Measurements from ENCODE around the gene KCNMA1. TPM values are rescaled to one million over a fixed set of nuclear protein-coding genes. Genes with fewer than 3 reads are reported as not detected.

The KCNMA1 gene
- total and polyA plus RNA-seq, 2 donors (not counting 1 experiment from before 2014, with no cell fraction given): 0.82 to 3.1 TPM

DNA sequence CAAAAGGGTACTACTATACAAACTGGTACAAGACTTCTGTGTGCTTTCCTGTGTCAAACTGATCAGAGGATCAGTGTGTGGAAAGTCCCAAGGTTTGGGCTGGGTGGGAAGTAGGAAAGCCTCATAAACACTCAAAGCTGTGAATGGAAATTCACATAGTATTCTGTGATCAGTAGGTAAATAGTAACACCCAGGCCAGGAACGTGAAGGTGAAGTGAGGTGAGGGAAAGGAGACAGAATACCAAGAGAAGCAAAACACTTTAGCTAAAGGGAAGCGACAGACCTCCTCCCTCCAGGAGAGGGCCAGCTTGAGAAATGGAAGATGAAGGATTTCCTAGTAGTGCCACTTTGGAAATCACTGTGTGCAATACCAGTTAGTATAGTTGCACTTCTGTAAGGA lies 451.9 kb downstream of the KCNMA1 start:
- Histone ChIP-seq H3K27me3 (replicated peaks in 1 of 4; ENCODE audit: control extremely low read depth in 1 of 4, control insufficient read depth in 3 of 4, insufficient read depth in 4 of 4, low read length in 3 of 4) (peaks cover 0 to 3% (median 0%) of the 10 kb centered on the region in 4 experiments), H4K20me1 (ENCODE audit: control insufficient read depth, insufficient read depth, low read length, poor library complexity, severe bottlenecking) (no peaks in the 10 kb centered on the region), H3K27ac (ENCODE audit: low read length in 2 of 2) (no peak overlapping the region), H3K79me2 (ENCODE audit: control insufficient read depth, insufficient read depth, low read length) (no peaks in the 10 kb centered on the region), H3K9ac (ENCODE audit: low read length) (no peak overlapping the region), H2AFZ (ENCODE audit: insufficient read depth, low read depth, low read length, poor library complexity, severe bottlenecking) (no peak overlapping the region), H3K4me1 (ENCODE audit: control insufficient read depth in 2 of 2, insufficient read depth in 2 of 2, low read length in 2 of 2) (no peaks in the 10 kb centered on the region), H3K4me2 (replicated peaks; ENCODE audit: low read depth, low read length, poor library complexity, severe bottlenecking) (no peak overlapping the region), H3K36me3 (replicated peaks in 1 of 2; ENCODE audit: control extremely low read depth in 1 of 2, control insufficient read depth in 1 of 2, extremely low read depth in 1 of 2, insufficient read depth in 2 of 2, low read length in 1 of 2) (no peaks in the 10 kb centered on the region), H3K4me3 (ENCODE audit: control extremely low read depth in 1 of 5, extremely low read depth in 1 of 5, insufficient read depth in 1 of 5, low read depth in 2 of 5, low read length in 4 of 5) (no peak overlapping the region), H3K9me3 (ENCODE audit: control extremely low read depth in 1 of 3, control insufficient read depth in 2 of 3, insufficient read depth in 1 of 3, low read length in 2 of 3) (no peaks in the 10 kb centered on the region)
- Mint-ChIP-seq H3K27ac (no peak overlapping the region), H3K4me1 (no peaks in the 10 kb centered on the region), H3K27me3 (peaks cover 3% of the 10 kb centered on the region), H3K4me3 (no peak overlapping the region), H3K9me3 (ENCODE audit: insufficient read depth) (no peaks in the 10 kb centered on the region)
- no peak for ATAC-seq (ENCODE audit: low read depth)
- intact Hi-C loops (cut with micrococcal nuclease): no loop called here
- 40% methylated on average over 1 of the region's 2 CpGs for WGBS (ENCODE audit: insufficient coverage)
- CTCF ChIA-PET: no interaction called here
- POLR2A ChIA-PET: no interaction called here
- DNase-seq: no peak
- no peak for TF ChIP-seq EZH2 (IDR thresholded peaks at IDR 0.05; ENCODE audit: borderline replicate concordance, insufficient read depth, low read depth, low read length, poor library complexity, severe bottlenecking)

DNA sequence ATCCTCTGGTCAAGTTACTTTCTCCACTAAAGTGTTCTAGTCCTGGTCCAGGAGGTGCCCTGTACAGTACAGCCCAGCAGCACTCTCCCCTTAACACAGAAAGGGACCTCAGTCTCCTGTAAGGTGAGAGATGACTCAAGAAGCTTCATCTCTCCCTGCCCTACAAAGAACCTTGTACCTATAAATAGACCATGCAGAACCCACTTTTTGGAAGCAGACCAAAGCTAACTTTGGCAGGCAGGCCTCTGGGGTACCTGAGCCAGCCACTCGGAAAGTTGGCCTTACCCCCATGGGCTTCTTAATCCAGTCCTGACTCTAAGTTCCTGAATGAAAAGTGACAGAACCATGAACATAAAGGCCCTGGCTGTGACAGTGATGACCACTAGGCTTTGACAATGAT lies 454.8 kb downstream of the KCNMA1 start:
- no peak overlapping the region for H3K4me2 ChIP-seq (replicated peaks; ENCODE audit: low read depth, low read length, poor library complexity, severe bottlenecking)
- H3K27me3 ChIP-seq (replicated peaks in 1 of 4; ENCODE audit: control extremely low read depth in 1 of 4, control insufficient read depth in 3 of 4, insufficient read depth in 4 of 4, low read length in 3 of 4): peaks cover 0 to 3% (median 0%) of the 10 kb centered on the region in 4 experiments
- H3K27ac Mint-ChIP-seq: no peak overlapping the region
- H3K9me3 ChIP-seq (ENCODE audit: control extremely low read depth in 1 of 3, control insufficient read depth in 2 of 3, insufficient read depth in 1 of 3, low read length in 2 of 3): no peaks in the 10 kb centered on the region
- no peaks in the 10 kb centered on the region for H3K9me3 Mint-ChIP-seq (ENCODE audit: insufficient read depth)
- no peaks in the 10 kb centered on the region for H3K4me1 Mint-ChIP-seq
- DNase-seq: no peak
- H4K20me1 ChIP-seq (ENCODE audit: control insufficient read depth, insufficient read depth, low read length, poor library complexity, severe bottlenecking): no peaks in the 10 kb centered on the region
- 83% methylated on average over 1 of the region's 1 CpG for WGBS (ENCODE audit: insufficient coverage)
- TF ChIP-seq, protein P1, sequence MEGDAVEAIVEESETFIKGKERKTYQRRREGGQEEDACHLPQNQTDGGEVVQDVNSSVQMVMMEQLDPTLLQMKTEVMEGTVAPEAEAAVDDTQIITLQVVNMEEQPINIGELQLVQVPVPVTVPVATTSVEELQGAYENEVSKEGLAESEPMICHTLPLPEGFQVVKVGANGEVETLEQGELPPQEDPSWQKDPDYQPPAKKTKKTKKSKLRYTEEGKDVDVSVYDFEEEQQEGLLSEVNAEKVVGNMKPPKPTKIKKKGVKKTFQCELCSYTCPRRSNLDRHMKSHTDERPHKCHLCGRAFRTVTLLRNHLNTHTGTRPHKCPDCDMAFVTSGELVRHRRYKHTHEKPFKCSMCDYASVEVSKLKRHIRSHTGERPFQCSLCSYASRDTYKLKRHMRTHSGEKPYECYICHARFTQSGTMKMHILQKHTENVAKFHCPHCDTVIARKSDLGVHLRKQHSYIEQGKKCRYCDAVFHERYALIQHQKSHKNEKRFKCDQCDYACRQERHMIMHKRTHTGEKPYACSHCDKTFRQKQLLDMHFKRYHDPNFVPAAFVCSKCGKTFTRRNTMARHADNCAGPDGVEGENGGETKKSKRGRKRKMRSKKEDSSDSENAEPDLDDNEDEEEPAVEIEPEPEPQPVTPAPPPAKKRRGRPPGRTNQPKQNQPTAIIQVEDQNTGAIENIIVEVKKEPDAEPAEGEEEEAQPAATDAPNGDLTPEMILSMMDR (IDR thresholded peaks at IDR 0.05): no peak
- no peak for TF ChIP-seq EZH2 (IDR thresholded peaks at IDR 0.05; ENCODE audit: borderline replicate concordance, insufficient read depth, low read depth, low read length, poor library complexity, severe bottlenecking)
- ATAC-seq (ENCODE audit: low read depth): no peak
- no peaks in the 10 kb centered on the region for H3K4me1 ChIP-seq (ENCODE audit: control insufficient read depth in 2 of 2, insufficient read depth in 2 of 2, low read length in 2 of 2)
- POLR2A ChIA-PET: no interaction called here
- H3K9ac ChIP-seq (ENCODE audit: low read length): no peak overlapping the region
- peaks cover 10% of the 10 kb centered on the region for H3K27me3 Mint-ChIP-seq
- CTCF ChIA-PET: interaction anchor here (0.8 kb wide), 1 partner anchor 9 kb away, joined by 4 read pairs; no protein-coding TSS in a partner anchor
- no peaks in the 10 kb centered on the region for H3K36me3 ChIP-seq (replicated peaks in 1 of 2; ENCODE audit: control extremely low read depth in 1 of 2, control insufficient read depth in 1 of 2, extremely low read depth in 1 of 2, insufficient read depth in 2 of 2, low read length in 1 of 2)
- no peak overlapping the region for H3K4me3 Mint-ChIP-seq
- intact Hi-C loops (cut with micrococcal nuclease): no loop called here
- no peak overlapping the region for H2AFZ ChIP-seq (ENCODE audit: insufficient read depth, low read depth, low read length, poor library complexity, severe bottlenecking)
- H3K79me2 ChIP-seq (ENCODE audit: control insufficient read depth, insufficient read depth, low read length): no peaks in the 10 kb centered on the region
- no peak overlapping the region for H3K27ac ChIP-seq (ENCODE audit: low read length in 2 of 2)
- H3K4me3 ChIP-seq (ENCODE audit: control extremely low read depth in 1 of 5, extremely low read depth in 1 of 5, insufficient read depth in 1 of 5, low read depth in 2 of 5, low read length in 4 of 5): no peak overlapping the region

All from B cell (primary cell).